ENCODE results near the gene NPY5R.

The NPY5R gene

GRCh38 chr4:163385466-163385865 is 41.8 kb downstream of the NPY5R start:
- FAIRE-seq, result no peak

- FAIRE-seq, result no peak
Measured at GRCh38 chr4:163391756-163392155, 48.1 kb downstream of the NPY5R start.

GRCh38 chr4:163392328-163392727 is 48.6 kb downstream of the NPY5R start:
- no peak for FAIRE-seq

GRCh38 chr4:163393471-163393870 is 49.8 kb downstream of the NPY5R start:
- no peak for FAIRE-seq

- FAIRE-seq, result peak; percentile 18
Measured at GRCh38 chr4:163395055-163395454, 51.4 kb downstream of the NPY5R start.

GRCh38 chr4:163395758-163396157 is 52.1 kb downstream of the NPY5R start:
- FAIRE-seq, result no peak

- FAIRE-seq, result no peak
Measured at GRCh38 chr4:163398238-163398637, 54.5 kb downstream of the NPY5R start.

GRCh38 chr4:163400911-163401310 is 57.2 kb downstream of the NPY5R start:
- no peak for FAIRE-seq

Data from colon (tissue), 2 donors.